HCT116 (cell line): ENCODE data around the gene NAXE. TPM values are rescaled to one million over a fixed set of nuclear protein-coding genes. Genes with fewer than 3 reads are reported as not detected.

Source experiments
- ATAC-seq: fragments of 200-7000 bp; cut with Tn5 transposase; 2 replicates; pipeline ENCODE4 v1.9.1; 2020; ENCODE audit warnings: mild to moderate bottlenecking, moderate library complexity
- BruUV-seq: library from RNA; stranded (reverse); fragments of 400-500 nt; replicated peaks from 2 replicates; lab custom pipeline; 2021; lab: Mats Ljungman, UMichigan
- CTCF ChIA-PET: fragments of 300-600 bp; sonication (Branson Sonifier 250); formaldehyde crosslinking; loops from one replicate; lab custom pipeline; 2021; ENCODE audit warnings: antibody characterized with exemption; lab: Charles Lee
- POLR2A ChIA-PET: fragments of 300-600, 350-600 bp; sonication (Branson Sonifier 250); formaldehyde crosslinking; loops from one replicate; lab custom pipeline; 2021; ENCODE audit warnings: antibody characterized with exemption; lab: Charles Lee
- RAD21 ChIA-PET, 2 experiments: fragments of 300-600 bp; sonication (Branson Sonifier 250); formaldehyde crosslinking; loops; one replicate each; lab custom pipeline; 2023; ENCODE audit warnings: low total read pairs in 2 of 2; ENCODE audit not compliant: uncharacterized antibody in 2 of 2, unreplicated experiment in 2 of 2, low non-redundant PET in 1 of 2; lab: Charles Lee
- DNase-seq: peaks from one replicate; pipeline ENCODE4 v3.0.0-alpha.2; 2010; ENCODE audit warnings: low read depth, low spot score
- H2AFZ ChIP-seq: fragments of 200-600 bp; shearing (Covaris generic), sonication (generic); 2 replicates; pipeline ENCODE4 v1.6.1; 2017; ENCODE audit warnings: low read depth, mixed run types, mixed read lengths, antibody characterized with exemption, low read length; ENCODE audit not compliant: poor library complexity, severe bottlenecking
- H3K27ac ChIP-seq: 2 replicates; pipeline ENCODE4 v1.5.1; 2012; ENCODE audit warnings: low read depth, low read length
- H3K27me3 ChIP-seq: fragments of 200-600 bp; sonication (generic); 2 replicates; pipeline ENCODE4 v1.6.1; 2016; ENCODE audit warnings: mixed run types, low read length, mixed read lengths; ENCODE audit not compliant: insufficient read depth
- H3K36me3 ChIP-seq, 2 experiments: fragments of 200-500 bp in 1 of 2; fragments of 200-600 bp in 1 of 2; sonication (Bioruptor generic) in 1 of 2; sonication (generic) in 1 of 2; 2 replicates each; pipeline versions ENCODE4 v1.5.1 to v1.6.1; 2014 to 2016; ENCODE audit warnings: low read length in 2 of 2, inconsistent platforms in 1 of 2, mixed read lengths in 1 of 2, mixed run types in 1 of 2; ENCODE audit not compliant: insufficient read depth in 2 of 2, control insufficient read depth in 1 of 2
- H3K4me1 ChIP-seq, 2 experiments: fragments of 200-600 bp in 1 of 2; sonication (generic) in 1 of 2; 2 replicates each; pipeline versions ENCODE4 v1.5.1 to v1.6.1; 2012 to 2017; ENCODE audit warnings: low read length in 2 of 2, inconsistent platforms in 1 of 2, mild to moderate bottlenecking in 1 of 2, mixed read lengths in 1 of 2, mixed run types in 1 of 2, moderate library complexity in 1 of 2; ENCODE audit not compliant: insufficient read depth in 2 of 2, control insufficient read depth in 1 of 2
- H3K4me2 ChIP-seq: fragments of 200-600 bp; sonication (generic); 2 replicates; pipeline ENCODE4 v1.6.1; 2017; ENCODE audit warnings: mixed run types, low read length, mixed read lengths
- H3K4me3 ChIP-seq, 2 experiments: fragments of 200-600 bp in 1 of 2; sonication (generic) in 1 of 2; replicated peaks in 1 of 2; 2 replicates each; pipeline ENCODE4 v1.5.1; 2011 to 2016; ENCODE audit warnings: low read length in 2 of 2, control low read depth in 1 of 2, low read depth in 1 of 2, mild to moderate bottlenecking in 1 of 2, mixed read lengths in 1 of 2, mixed run types in 1 of 2
- H3K79me2 ChIP-seq: fragments of 200-600 bp; sonication (generic); 2 replicates; pipeline ENCODE4 v1.6.1; 2017; ENCODE audit warnings: mild to moderate bottlenecking, mixed run types, low read length, moderate library complexity, mixed read lengths; ENCODE audit not compliant: insufficient read depth
- H3K9ac ChIP-seq: fragments of 200-600 bp; sonication (generic); 2 replicates; pipeline ENCODE4 v1.6.1; 2016; ENCODE audit warnings: low read length, mixed read lengths
- H3K9me2 ChIP-seq: fragments of 200-600 bp; sonication (generic), shearing (Covaris generic); 2 replicates; pipeline ENCODE4 v1.6.1; 2017; ENCODE audit warnings: mixed run types, mild to moderate bottlenecking, moderate library complexity; ENCODE audit not compliant: insufficient read depth
- H3K9me3 ChIP-seq, 2 experiments: fragments of 200-500 bp in 1 of 2; fragments of 200-600 bp in 1 of 2; sonication (Bioruptor generic) in 1 of 2; sonication (generic) in 1 of 2; 2 replicates each; pipeline ENCODE4 v1.6.1; 2014 to 2017; ENCODE audit warnings: low read length in 2 of 2, mixed read lengths in 2 of 2, inconsistent platforms in 1 of 2, low read depth in 1 of 2, mild to moderate bottlenecking in 1 of 2, mixed run types in 1 of 2, moderate library complexity in 1 of 2; ENCODE audit not compliant: control insufficient read depth in 1 of 2, insufficient read depth in 1 of 2
- H4K20me1 ChIP-seq: fragments of 200-600 bp; sonication (generic), shearing (Covaris generic); 2 replicates; pipeline ENCODE4 v1.6.1; 2017; ENCODE audit warnings: mixed run types, mild to moderate bottlenecking, moderate library complexity; ENCODE audit not compliant: insufficient read depth
- CBX3 ChIP-seq: IDR thresholded peaks from 2 replicates; pipeline ENCODE4 v1.6.1; 2012; ENCODE audit warnings: low read depth
- CEBPB ChIP-seq: IDR thresholded peaks from 2 replicates; pipeline ENCODE4 v1.6.1; 2012; ENCODE audit warnings: low read depth
- CTCF ChIP-seq, 3 experiments: fragments of 200-600 bp in 1 of 3; sonication (generic) in 1 of 3; IDR thresholded peaks in 2 of 3; conservative IDR thresholded peaks in 1 of 3; 2 replicates each; pipeline ENCODE4 v1.5.1; 2012 to 2017; ENCODE audit warnings: low read depth in 2 of 3, low read length in 2 of 3, antibody characterized with exemption in 1 of 3, borderline replicate concordance in 1 of 3, control low read depth in 1 of 3, mild to moderate bottlenecking in 1 of 3, mixed read lengths in 1 of 3, mixed run types in 1 of 3, moderate library complexity in 1 of 3; ENCODE audit not compliant: insufficient read depth in 1 of 3
- ELF1 ChIP-seq: IDR thresholded peaks from 2 replicates; pipeline ENCODE4 v1.6.1; 2012; ENCODE audit warnings: low read depth, borderline replicate concordance
- EZH2 ChIP-seq: fragments of 200-600 bp; sonication (generic); IDR thresholded peaks from 2 replicates; pipeline ENCODE4 v1.6.1; 2017; ENCODE audit warnings: antibody characterized with exemption, mixed run types
- POLR2A ChIP-seq: IDR thresholded peaks from 2 replicates; pipeline ENCODE4 v1.7.0; 2011; ENCODE audit warnings: borderline replicate concordance; ENCODE audit not compliant: insufficient read depth, insufficient read length; ENCODE audit errors: extremely low read depth
- RAD21 ChIP-seq: IDR thresholded peaks from 2 replicates; pipeline ENCODE4 v1.6.1; 2012; ENCODE audit warnings: low read depth, mild to moderate bottlenecking
- SIN3A ChIP-seq: IDR thresholded peaks from 2 replicates; pipeline ENCODE4 v1.6.1; 2012; ENCODE audit warnings: low read depth
- SP1 ChIP-seq: IDR thresholded peaks from 2 replicates; pipeline ENCODE4 v1.6.1; 2012; ENCODE audit warnings: low read depth
- SRF ChIP-seq: IDR thresholded peaks from 2 replicates; pipeline ENCODE4 v1.6.1; 2012; ENCODE audit warnings: low read depth
- YY1 ChIP-seq: IDR thresholded peaks from 2 replicates; pipeline ENCODE4 v1.6.1; 2011; ENCODE audit warnings: low read length, low read depth, moderate library complexity, mild to moderate bottlenecking; ENCODE audit not compliant: insufficient replicate concordance; ENCODE audit errors: extremely low read depth
- ZFX ChIP-seq: fragments of 450-650 bp; IDR thresholded peaks from 2 replicates; pipeline ENCODE4 v1.6.1; 2017
- intact Hi-C: fragments of 100-400 bp; cut with micrococcal nuclease; formaldehyde crosslinking; loops from 2 replicates; pipeline ENCODE4 v1.10.0; 2022
- total RNA-seq: library from RNA; stranded (reverse); gene quantifications from one replicate; pipeline ENCODE4 v1.2.1, GENCODE V29; 2021; ENCODE audit not compliant: unreplicated experiment
- TF ChIP-seq, protein P1 (sequence below): IDR thresholded peaks from 2 replicates; pipeline ENCODE4 v1.6.1; 2011; ENCODE audit warnings: mild to moderate bottlenecking, low read length, moderate library complexity; ENCODE audit not compliant: insufficient replicate concordance; ENCODE audit errors: extremely low read depth
- TF ChIP-seq, protein P2 (sequence below): IDR thresholded peaks from 2 replicates; pipeline ENCODE4 v1.6.1; 2012
- TF ChIP-seq, protein P3 (sequence below): IDR thresholded peaks from 2 replicates; pipeline ENCODE4 v1.6.1; 2012; ENCODE audit warnings: low read depth

Gene NAXE
- total RNA-seq, 1 experiment from 2014 or later, result 139 TPM

- BruUV-seq, result no TSS peak
- ChIA-PET POLR2A (no interaction called here), RAD21 (no interaction called here), CTCF (interaction anchor here (1.1 kb wide), 1 partner anchor 120 kb away, joined by 3 read pairs; no protein-coding TSS in a partner anchor)
- H3K27ac ChIP-seq, result no peak overlapping the region
- H3K79me2 ChIP-seq, result peaks cover 18% of the 10 kb centered on the region
- H3K9me2 ChIP-seq, result no peaks in the 10 kb centered on the region
- intact Hi-C loops, result no loop called here
- H3K9ac ChIP-seq, result no peak overlapping the region
- no peak overlapping the region for H2AFZ ChIP-seq
- H3K4me2 ChIP-seq, result no peak overlapping the region
- H4K20me1 ChIP-seq, result no peaks in the 10 kb centered on the region
- H3K4me1 ChIP-seq, result peaks cover 6 to 7% of the 10 kb centered on the region in 2 experiments
- peaks cover 5 to 8% of the 10 kb centered on the region in 2 experiments; a peak in 1 of 4 replicates for H3K36me3 ChIP-seq
- H3K27me3 ChIP-seq, result no peaks in the 10 kb centered on the region
- TF ChIP-seq YY1, result no peak
- TF ChIP-seq POLR2A, result no peak
- no peak for TF ChIP-seq SP1
- TF ChIP-seq CTCF (IDR thresholded peaks at IDR 0.05 in 2 of 3, conservative IDR thresholded peaks at IDR 0.05 in 1 of 3; ENCODE audit: borderline replicate concordance in 1 of 3, insufficient read depth in 1 of 3, low read depth in 2 of 3, low read length in 2 of 3), result no peak
- no peak for TF ChIP-seq CBX3
- no peak for TF ChIP-seq SRF
- TF ChIP-seq, protein P1, sequence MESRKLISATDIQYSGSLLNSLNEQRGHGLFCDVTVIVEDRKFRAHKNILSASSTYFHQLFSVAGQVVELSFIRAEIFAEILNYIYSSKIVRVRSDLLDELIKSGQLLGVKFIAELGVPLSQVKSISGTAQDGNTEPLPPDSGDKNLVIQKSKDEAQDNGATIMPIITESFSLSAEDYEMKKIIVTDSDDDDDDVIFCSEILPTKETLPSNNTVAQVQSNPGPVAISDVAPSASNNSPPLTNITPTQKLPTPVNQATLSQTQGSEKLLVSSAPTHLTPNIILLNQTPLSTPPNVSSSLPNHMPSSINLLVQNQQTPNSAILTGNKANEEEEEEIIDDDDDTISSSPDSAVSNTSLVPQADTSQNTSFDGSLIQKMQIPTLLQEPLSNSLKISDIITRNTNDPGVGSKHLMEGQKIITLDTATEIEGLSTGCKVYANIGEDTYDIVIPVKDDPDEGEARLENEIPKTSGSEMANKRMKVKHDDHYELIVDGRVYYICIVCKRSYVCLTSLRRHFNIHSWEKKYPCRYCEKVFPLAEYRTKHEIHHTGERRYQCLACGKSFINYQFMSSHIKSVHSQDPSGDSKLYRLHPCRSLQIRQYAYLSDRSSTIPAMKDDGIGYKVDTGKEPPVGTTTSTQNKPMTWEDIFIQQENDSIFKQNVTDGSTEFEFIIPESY, result no peak
- TF ChIP-seq, protein P2, sequence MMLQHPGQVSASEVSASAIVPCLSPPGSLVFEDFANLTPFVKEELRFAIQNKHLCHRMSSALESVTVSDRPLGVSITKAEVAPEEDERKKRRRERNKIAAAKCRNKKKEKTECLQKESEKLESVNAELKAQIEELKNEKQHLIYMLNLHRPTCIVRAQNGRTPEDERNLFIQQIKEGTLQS, result no peak
- no peak for TF ChIP-seq EZH2
- no peak for TF ChIP-seq CEBPB
- TF ChIP-seq, protein P3, sequence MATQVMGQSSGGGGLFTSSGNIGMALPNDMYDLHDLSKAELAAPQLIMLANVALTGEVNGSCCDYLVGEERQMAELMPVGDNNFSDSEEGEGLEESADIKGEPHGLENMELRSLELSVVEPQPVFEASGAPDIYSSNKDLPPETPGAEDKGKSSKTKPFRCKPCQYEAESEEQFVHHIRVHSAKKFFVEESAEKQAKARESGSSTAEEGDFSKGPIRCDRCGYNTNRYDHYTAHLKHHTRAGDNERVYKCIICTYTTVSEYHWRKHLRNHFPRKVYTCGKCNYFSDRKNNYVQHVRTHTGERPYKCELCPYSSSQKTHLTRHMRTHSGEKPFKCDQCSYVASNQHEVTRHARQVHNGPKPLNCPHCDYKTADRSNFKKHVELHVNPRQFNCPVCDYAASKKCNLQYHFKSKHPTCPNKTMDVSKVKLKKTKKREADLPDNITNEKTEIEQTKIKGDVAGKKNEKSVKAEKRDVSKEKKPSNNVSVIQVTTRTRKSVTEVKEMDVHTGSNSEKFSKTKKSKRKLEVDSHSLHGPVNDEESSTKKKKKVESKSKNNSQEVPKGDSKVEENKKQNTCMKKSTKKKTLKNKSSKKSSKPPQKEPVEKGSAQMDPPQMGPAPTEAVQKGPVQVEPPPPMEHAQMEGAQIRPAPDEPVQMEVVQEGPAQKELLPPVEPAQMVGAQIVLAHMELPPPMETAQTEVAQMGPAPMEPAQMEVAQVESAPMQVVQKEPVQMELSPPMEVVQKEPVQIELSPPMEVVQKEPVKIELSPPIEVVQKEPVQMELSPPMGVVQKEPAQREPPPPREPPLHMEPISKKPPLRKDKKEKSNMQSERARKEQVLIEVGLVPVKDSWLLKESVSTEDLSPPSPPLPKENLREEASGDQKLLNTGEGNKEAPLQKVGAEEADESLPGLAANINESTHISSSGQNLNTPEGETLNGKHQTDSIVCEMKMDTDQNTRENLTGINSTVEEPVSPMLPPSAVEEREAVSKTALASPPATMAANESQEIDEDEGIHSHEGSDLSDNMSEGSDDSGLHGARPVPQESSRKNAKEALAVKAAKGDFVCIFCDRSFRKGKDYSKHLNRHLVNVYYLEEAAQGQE, result no peak
- TF ChIP-seq RAD21, result no peak
- TF ChIP-seq ZFX, result no peak
- TF ChIP-seq SIN3A, result no peak
- TF ChIP-seq ELF1, result no peak
- H3K9me3 ChIP-seq, result no peaks in the 10 kb centered on the region
- ATAC-seq, result no peak
- no peak overlapping the region for H3K4me3 ChIP-seq
- DNase-seq, result no peak
Measured at GRCh38 chr1:156566436-156566835, 25.1 kb upstream of the NAXE start.
